PC-3 (cell line): ENCODE results near the gene DOCK10. TPM values are rescaled to one million over a fixed set of nuclear protein-coding genes. Genes with fewer than 3 reads are reported as not detected.

Experiments
- ATAC-seq: fragments of 200-7000 bp; cut with Tn5 transposase; 2 replicates; pipeline ENCODE4 v1.9.1; 2020; ENCODE audit warnings: mild to moderate bottlenecking, moderate library complexity
- BruUV-seq: library from RNA; stranded (reverse); fragments of 400-500 nt; replicated peaks from 2 replicates; lab custom pipeline; 2021; lab: Mats Ljungman, UMichigan
- CTCF ChIA-PET: fragments of 300-600 bp; sonication (Branson Sonifier 250); formaldehyde crosslinking; loops from one replicate; lab custom pipeline; 2022; ENCODE audit warnings: antibody characterized with exemption; lab: Charles Lee
- POLR2A ChIA-PET: fragments of 300-600 bp; sonication (Branson Sonifier 250); formaldehyde crosslinking; loops from one replicate; lab custom pipeline; 2022; ENCODE audit warnings: antibody characterized with exemption; ENCODE audit not compliant: unreplicated experiment; lab: Charles Lee
- DNase-seq: peaks from one replicate; pipeline ENCODE4 v3.0.0-alpha.2; 2015
- H2AFZ ChIP-seq: fragments of 300-600 bp; sonication (generic); 2 replicates; pipeline ENCODE4 v1.6.0; 2016; ENCODE audit warnings: antibody characterized with exemption, low read length
- H3F3A ChIP-seq: fragments of 300-600 bp; sonication (generic); one replicate; pipeline ENCODE4 v1.6.0; 2017; ENCODE audit warnings: antibody characterized with exemption, low read length, control low read depth, mild to moderate bottlenecking; ENCODE audit not compliant: unreplicated experiment
- H3K27ac ChIP-seq: fragments of 300-600 bp; sonication (generic); 2 replicates; pipeline ENCODE4 v1.5.1; 2016; ENCODE audit warnings: mild to moderate bottlenecking, low read length
- H3K27me3 ChIP-seq: fragments of 300-600 bp; sonication (generic); 2 replicates; pipeline ENCODE4 v1.6.1; 2016; ENCODE audit warnings: low read length, mixed read lengths
- H3K36me3 ChIP-seq: fragments of 300-600 bp; sonication (generic); 2 replicates; pipeline ENCODE4 v1.6.1; 2016; ENCODE audit warnings: low read depth, mixed run types, low read length, mixed read lengths
- H3K4me1 ChIP-seq: fragments of 300-600 bp; sonication (generic); 2 replicates; pipeline ENCODE4 v1.5.1; 2016; ENCODE audit warnings: low read length; ENCODE audit not compliant: insufficient read depth
- H3K4me2 ChIP-seq: fragments of 300-600 bp; sonication (generic); 2 replicates; pipeline ENCODE4 v1.6.0; 2016; ENCODE audit warnings: low read length
- H3K4me3 ChIP-seq: fragments of 300-600 bp; sonication (generic); 2 replicates; pipeline ENCODE4 v1.5.1; 2016; ENCODE audit warnings: mild to moderate bottlenecking, low read length, mixed read lengths
- H3K79me2 ChIP-seq: fragments of 300-600 bp; sonication (generic); 2 replicates; pipeline ENCODE4 v1.6.1; 2017; ENCODE audit warnings: low read length, mixed read lengths
- H3K9ac ChIP-seq: fragments of 300-600 bp; sonication (generic); 2 replicates; pipeline ENCODE4 v1.6.0; 2016; ENCODE audit warnings: mild to moderate bottlenecking, low read length
- H3K9me2 ChIP-seq: fragments of 300-600 bp; sonication (generic); replicated peaks from 2 replicates; pipeline ENCODE4 v1.6.1; 2016; ENCODE audit warnings: mixed run types, low read length, mixed read lengths
- H3K9me3 ChIP-seq: fragments of 300-600 bp; sonication (generic); 2 replicates; pipeline ENCODE4 v1.6.1; 2016; ENCODE audit warnings: low read length, mixed read lengths
- H4K20me1 ChIP-seq: fragments of 300-600 bp; sonication (generic); 2 replicates; pipeline ENCODE4 v1.6.1; 2016; ENCODE audit warnings: low read length, mixed read lengths
- EZH2 ChIP-seq: fragments of 300-600 bp; sonication (generic); IDR thresholded peaks from one replicate; pipeline ENCODE4 v1.6.1; 2017; ENCODE audit warnings: antibody characterized with exemption, mild to moderate bottlenecking, low read length; ENCODE audit not compliant: unreplicated experiment
- EZH2phosphoT487 ChIP-seq: fragments of 300-600 bp; sonication (generic); IDR thresholded peaks from 2 replicates; pipeline ENCODE4 v1.6.1; 2018; ENCODE audit warnings: mild to moderate bottlenecking, antibody characterized with exemption, low read length, borderline replicate concordance
- intact Hi-C: fragments of 100-400 bp; cut with micrococcal nuclease; formaldehyde crosslinking; loops from 2 replicates; pipeline ENCODE4 v1.9.0; 2023
- total RNA-seq: library from RNA; depleted of rRNA; stranded (reverse); fragments of >200 nt; gene quantifications from 2 replicates; pipeline ENCODE4 v1.2.3, GENCODE V29; 2014
- TF ChIP-seq, protein P1 (sequence below): fragments of 300-600 bp; sonication (generic); conservative IDR thresholded peaks from 2 replicates; pipeline ENCODE4 v1.5.1; 2017; ENCODE audit warnings: antibody characterized with exemption, low read depth, mild to moderate bottlenecking, low read length

Gene DOCK10
- total RNA-seq, 1 experiment from 2014 or later = 23.1 TPM

DNA sequence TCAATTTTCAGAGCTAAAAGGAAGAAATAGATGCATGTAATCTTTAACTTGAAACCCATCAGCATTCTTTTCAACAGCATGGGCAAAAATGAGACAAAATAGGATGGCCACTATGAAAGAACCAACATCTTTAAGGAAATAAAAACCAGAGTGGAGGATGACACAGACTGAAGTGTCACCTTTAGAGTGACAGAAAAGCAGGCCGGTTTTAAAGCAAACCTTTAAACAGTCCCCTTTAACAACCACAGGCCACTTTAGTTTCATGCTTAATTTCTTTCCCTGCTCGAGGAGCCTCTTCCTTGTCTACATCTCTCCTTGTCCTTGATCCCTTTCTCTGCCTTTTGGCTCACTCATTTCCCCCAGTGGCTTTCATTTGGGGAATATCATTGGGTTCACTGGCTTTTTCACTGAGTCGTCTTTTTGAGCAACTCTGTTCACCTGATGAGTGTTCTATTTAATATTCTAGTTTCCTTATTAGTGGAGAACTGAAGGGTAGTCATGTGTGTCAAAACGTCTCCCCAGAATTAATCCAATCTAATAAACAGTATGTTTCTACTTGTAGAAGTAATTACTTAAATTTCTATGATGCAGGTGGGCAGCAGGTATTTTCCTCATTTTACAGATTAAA, 72.5 kb downstream of the DOCK10 start:
- CTCF ChIA-PET = no interaction called here
- Histone ChIP-seq H3K36me3 (no peaks in the 10 kb centered on the region), H3K4me2 (no peak overlapping the region), H3K9me3 (no peaks in the 10 kb centered on the region), H3K9me2 (no peaks in the 10 kb centered on the region), H3K4me3 (no peak overlapping the region), H3K27me3 (no peaks in the 10 kb centered on the region), H3K79me2 (no peaks in the 10 kb centered on the region), H3K4me1 (peaks cover 24% of the 10 kb centered on the region), H3F3A (no peaks in the 10 kb centered on the region), H3K9ac (no peak overlapping the region), H3K27ac (no peak overlapping the region), H2AFZ (no peak overlapping the region), H4K20me1 (no peaks in the 10 kb centered on the region)
- intact Hi-C loops = no loop called here
- TF ChIP-seq EZH2phosphoT487 (no peak), EZH2 (no peak)
- TF ChIP-seq, protein P1, sequence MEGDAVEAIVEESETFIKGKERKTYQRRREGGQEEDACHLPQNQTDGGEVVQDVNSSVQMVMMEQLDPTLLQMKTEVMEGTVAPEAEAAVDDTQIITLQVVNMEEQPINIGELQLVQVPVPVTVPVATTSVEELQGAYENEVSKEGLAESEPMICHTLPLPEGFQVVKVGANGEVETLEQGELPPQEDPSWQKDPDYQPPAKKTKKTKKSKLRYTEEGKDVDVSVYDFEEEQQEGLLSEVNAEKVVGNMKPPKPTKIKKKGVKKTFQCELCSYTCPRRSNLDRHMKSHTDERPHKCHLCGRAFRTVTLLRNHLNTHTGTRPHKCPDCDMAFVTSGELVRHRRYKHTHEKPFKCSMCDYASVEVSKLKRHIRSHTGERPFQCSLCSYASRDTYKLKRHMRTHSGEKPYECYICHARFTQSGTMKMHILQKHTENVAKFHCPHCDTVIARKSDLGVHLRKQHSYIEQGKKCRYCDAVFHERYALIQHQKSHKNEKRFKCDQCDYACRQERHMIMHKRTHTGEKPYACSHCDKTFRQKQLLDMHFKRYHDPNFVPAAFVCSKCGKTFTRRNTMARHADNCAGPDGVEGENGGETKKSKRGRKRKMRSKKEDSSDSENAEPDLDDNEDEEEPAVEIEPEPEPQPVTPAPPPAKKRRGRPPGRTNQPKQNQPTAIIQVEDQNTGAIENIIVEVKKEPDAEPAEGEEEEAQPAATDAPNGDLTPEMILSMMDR = no peak
- POLR2A ChIA-PET = no interaction called here
- BruUV-seq = no TSS peak
- DNase-seq (no peak), ATAC-seq (no peak)

DNA sequence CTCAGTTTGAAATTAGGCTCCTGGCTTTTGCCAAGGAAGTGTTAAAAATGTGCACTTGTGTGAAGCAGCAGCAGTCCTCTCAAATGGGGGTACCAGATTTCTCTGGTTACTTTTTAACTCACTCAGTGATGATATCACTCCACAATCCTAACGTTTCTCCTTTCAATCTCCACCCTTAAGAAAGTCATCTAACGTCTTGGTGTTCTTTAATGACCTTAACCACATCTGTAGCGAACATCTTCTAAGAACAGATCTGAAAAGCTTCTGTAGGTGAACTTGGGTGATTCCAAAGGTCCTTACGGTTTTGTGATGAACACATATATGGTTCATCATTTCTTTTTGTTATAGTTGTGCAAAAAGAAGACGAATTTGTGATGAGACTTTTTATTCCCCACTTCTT, 73.2 kb downstream of the DOCK10 start:
- ChIA-PET POLR2A (no interaction called here), CTCF (no interaction called here)
- no peak overlapping the region for H3K27ac ChIP-seq
- intact Hi-C loops = no loop called here
- no peak overlapping the region for H3K4me3 ChIP-seq
- H3K9me2 ChIP-seq = no peaks in the 10 kb centered on the region
- DNase-seq (no peak), ATAC-seq (no peak)
- no peaks in the 10 kb centered on the region for H3K27me3 ChIP-seq
- no peaks in the 10 kb centered on the region for H3F3A ChIP-seq
- H3K79me2 ChIP-seq = no peaks in the 10 kb centered on the region
- no peaks in the 10 kb centered on the region for H3K9me3 ChIP-seq
- no peak overlapping the region for H3K9ac ChIP-seq
- no peaks in the 10 kb centered on the region for H4K20me1 ChIP-seq
- no peak overlapping the region for H2AFZ ChIP-seq
- BruUV-seq = no TSS peak
- no peaks in the 10 kb centered on the region for H3K36me3 ChIP-seq
- no peak overlapping the region for H3K4me2 ChIP-seq
- H3K4me1 ChIP-seq = peaks cover 21% of the 10 kb centered on the region
- TF ChIP-seq EZH2 (no peak), EZH2phosphoT487 (no peak)
- TF ChIP-seq, protein P1 = no peak

DNA sequence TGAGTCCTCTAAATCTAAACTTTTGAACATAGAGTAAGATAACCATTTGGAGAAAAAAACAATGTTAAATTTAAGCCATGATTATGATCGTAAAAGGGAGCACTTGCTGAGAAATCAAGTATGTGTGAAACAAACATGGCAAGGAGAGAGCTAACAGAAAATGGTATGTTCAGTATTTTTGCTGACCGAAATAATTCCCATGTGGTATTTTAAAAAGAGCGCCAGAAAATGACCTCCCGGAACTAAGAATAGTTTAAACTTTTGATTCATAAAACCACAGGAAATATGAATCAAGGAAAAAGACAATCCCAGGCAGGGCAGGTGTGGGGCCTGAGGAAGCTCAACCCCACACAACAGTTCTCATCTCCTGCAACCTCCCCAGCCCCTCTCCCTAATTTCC, 74.2 kb downstream of the DOCK10 start:
- no TSS peak for BruUV-seq
- no peaks in the 10 kb centered on the region for H4K20me1 ChIP-seq
- no peak overlapping the region for H3K4me3 ChIP-seq
- ChIA-PET POLR2A (no interaction called here), CTCF (no interaction called here)
- no peaks in the 10 kb centered on the region for H3F3A ChIP-seq
- H3K27ac ChIP-seq = no peak overlapping the region
- no peaks in the 10 kb centered on the region for H3K9me2 ChIP-seq
- ATAC-seq (peak; percentile 46; the same call in 1 of the 2 replicates), DNase-seq (peak; percentile 19)
- H3K4me2 ChIP-seq = no peak overlapping the region
- intact Hi-C loops = no loop called here
- H3K9ac ChIP-seq = no peak overlapping the region
- TF ChIP-seq, protein P1 = no peak
- TF ChIP-seq EZH2phosphoT487 = no peak
- no peak for TF ChIP-seq EZH2
- H3K9me3 ChIP-seq = no peaks in the 10 kb centered on the region
- no peaks in the 10 kb centered on the region for H3K36me3 ChIP-seq
- peaks cover 12% of the 10 kb centered on the region; the same call in 1 of the 2 replicates for H3K4me1 ChIP-seq
- no peaks in the 10 kb centered on the region for H3K79me2 ChIP-seq
- H2AFZ ChIP-seq = peak overlapping the region; percentile 46; the same call in 1 of the 2 replicates
- no peaks in the 10 kb centered on the region for H3K27me3 ChIP-seq
